ENCODE measurements around the gene MVB12B.

MVB12B gene

GRCh38 chr9:126494746-126495145 lies 168.1 kb downstream of the MVB12B start:
- Mint-ChIP-seq H3K27me3 (no peaks in the 10 kb centered on the region), H3K4me1 (ENCODE audit: low read depth) (peaks cover 16% of the 10 kb centered on the region), H3K27ac (no peak overlapping the region), H3K9me3 (ENCODE audit: low read depth) (no peaks in the 10 kb centered on the region), H3K4me3 (no peak overlapping the region), H3K36me3 (no peaks in the 10 kb centered on the region)

GRCh38 chr9:126495411-126496180 lies 169.0 kb downstream of the MVB12B start:
- peaks cover 15% of the 10 kb centered on the region for H3K4me1 Mint-ChIP-seq (ENCODE audit: low read depth)

GRCh38 chr9:126496181-126496576 lies 169.6 kb downstream of the MVB12B start:
- H3K27ac Mint-ChIP-seq, result no peak overlapping the region
- H3K4me3 Mint-ChIP-seq, result no peak overlapping the region
- H3K4me1 Mint-ChIP-seq (ENCODE audit: low read depth), result peaks cover 14% of the 10 kb centered on the region
- peaks cover 2% of the 10 kb centered on the region for H3K27me3 Mint-ChIP-seq
- H3K36me3 Mint-ChIP-seq, result no peaks in the 10 kb centered on the region
- no peaks in the 10 kb centered on the region for H3K9me3 Mint-ChIP-seq (ENCODE audit: low read depth)

More at GRCh38 chr9:126495411-126496180, 169.0 kb downstream of the MVB12B start:
- Mint-ChIP-seq H3K27me3 (peaks cover 2% of the 10 kb centered on the region), H3K9me3 (ENCODE audit: low read depth) (no peaks in the 10 kb centered on the region), H3K27ac (no peak overlapping the region), H3K4me3 (no peak overlapping the region), H3K36me3 (no peaks in the 10 kb centered on the region)

- Mint-ChIP-seq H3K4me3 (no peak overlapping the region), H3K9me3 (ENCODE audit: low read depth) (no peaks in the 10 kb centered on the region), H3K27ac (no peak overlapping the region), H3K36me3 (no peaks in the 10 kb centered on the region), H3K4me1 (ENCODE audit: low read depth) (peaks cover 13% of the 10 kb centered on the region), H3K27me3 (peaks cover 2% of the 10 kb centered on the region)
These were observed 170.4 kb downstream of the MVB12B start for GRCh38 chr9:126496781-126497659.

GRCh38 chr9:126497660-126498275 lies 171.1 kb downstream of the MVB12B start:
- no peaks in the 10 kb centered on the region for H3K36me3 Mint-ChIP-seq
- H3K27me3 Mint-ChIP-seq, result peaks cover 2% of the 10 kb centered on the region
- no peak overlapping the region for H3K4me3 Mint-ChIP-seq
- no peak overlapping the region for H3K27ac Mint-ChIP-seq
- no peaks in the 10 kb centered on the region for H3K9me3 Mint-ChIP-seq (ENCODE audit: low read depth)
- H3K4me1 Mint-ChIP-seq (ENCODE audit: low read depth), result peaks cover 13% of the 10 kb centered on the region

- H3K27me3 Mint-ChIP-seq, result peaks cover 2% of the 10 kb centered on the region
- H3K4me1 Mint-ChIP-seq (ENCODE audit: low read depth), result peaks cover 13% of the 10 kb centered on the region
- no peaks in the 10 kb centered on the region for H3K9me3 Mint-ChIP-seq (ENCODE audit: low read depth)
- no peaks in the 10 kb centered on the region for H3K36me3 Mint-ChIP-seq
- H3K4me3 Mint-ChIP-seq, result no peak overlapping the region
- no peak overlapping the region for H3K27ac Mint-ChIP-seq
These were observed 171.7 kb downstream of the MVB12B start for GRCh38 chr9:126498331-126498730.

- H3K4me3 Mint-ChIP-seq, result no peak overlapping the region
- H3K27me3 Mint-ChIP-seq, result peaks cover 2% of the 10 kb centered on the region
- H3K36me3 Mint-ChIP-seq, result no peaks in the 10 kb centered on the region
- no peak overlapping the region for H3K27ac Mint-ChIP-seq
- H3K4me1 Mint-ChIP-seq (ENCODE audit: low read depth), result peaks cover 13% of the 10 kb centered on the region
- H3K9me3 Mint-ChIP-seq (ENCODE audit: low read depth), result no peaks in the 10 kb centered on the region
These were observed 172.6 kb downstream of the MVB12B start for GRCh38 chr9:126499005-126499910.

- H3K27ac Mint-ChIP-seq, result no peak overlapping the region
- no peaks in the 10 kb centered on the region for H3K36me3 Mint-ChIP-seq
- H3K4me1 Mint-ChIP-seq (ENCODE audit: low read depth), result peaks cover 13% of the 10 kb centered on the region
- H3K27me3 Mint-ChIP-seq, result peaks cover 2% of the 10 kb centered on the region
- H3K9me3 Mint-ChIP-seq (ENCODE audit: low read depth), result no peaks in the 10 kb centered on the region
- H3K4me3 Mint-ChIP-seq, result no peak overlapping the region
These were observed 173.4 kb downstream of the MVB12B start for GRCh38 chr9:126499911-126500599.

GRCh38 chr9:126500600-126501382 lies 174.2 kb downstream of the MVB12B start:
- Mint-ChIP-seq H3K4me1 (ENCODE audit: low read depth) (peaks cover 13% of the 10 kb centered on the region), H3K9me3 (ENCODE audit: low read depth) (no peaks in the 10 kb centered on the region), H3K4me3 (no peak overlapping the region), H3K27ac (no peak overlapping the region), H3K27me3 (peaks cover 2% of the 10 kb centered on the region), H3K36me3 (no peaks in the 10 kb centered on the region)

GRCh38 chr9:126501383-126502331 lies 175.0 kb downstream of the MVB12B start:
- Mint-ChIP-seq H3K9me3 (ENCODE audit: low read depth) (no peaks in the 10 kb centered on the region), H3K27me3 (peaks cover 2% of the 10 kb centered on the region), H3K36me3 (no peaks in the 10 kb centered on the region), H3K27ac (no peak overlapping the region), H3K4me1 (ENCODE audit: low read depth) (peaks cover 13% of the 10 kb centered on the region), H3K4me3 (no peak overlapping the region)

GRCh38 chr9:126502417-126503332 lies 176.0 kb downstream of the MVB12B start:
- H3K27me3 Mint-ChIP-seq, result peaks cover 2% of the 10 kb centered on the region
- H3K4me3 Mint-ChIP-seq, result no peak overlapping the region
- H3K4me1 Mint-ChIP-seq (ENCODE audit: low read depth), result peaks cover 13% of the 10 kb centered on the region

More at GRCh38 chr9:126502417-126503332, 176.0 kb downstream of the MVB12B start:
- no peaks in the 10 kb centered on the region for H3K9me3 Mint-ChIP-seq (ENCODE audit: low read depth)
- no peak overlapping the region for H3K27ac Mint-ChIP-seq
- no peaks in the 10 kb centered on the region for H3K36me3 Mint-ChIP-seq

Measured in activated naive CD8-positive, alpha-beta T cell (primary cell).